Measurements from ENCODE around the gene SHPK. TPM values are rescaled to one million over a fixed set of nuclear protein-coding genes. Genes with fewer than 3 reads are reported as not detected.
A peak's percentile ranks its signal among the peaks of the same experiment; 100 is the strongest.

SHPK gene
- polyA plus RNA-seq, 2 of the 4 experiments (the other 2 are of a cell fraction), result 10.7 to 11.2 TPM

GRCh38 chr17:3656353-3656752 lies 20.3 kb upstream of the SHPK start (continued):
- TF ChIP-seq REST (IDR thresholded peaks at IDR 0.05) (no peak), FOSB (CRISPR knock-in tag; IDR thresholded peaks at IDR 0.05) (no peak), MAFK (IDR thresholded peaks at IDR 0.05; ENCODE audit: partially characterized antibody) (no peak), FOSL2 (IDR thresholded peaks at IDR 0.05) (no peak), FOSL2 (CRISPR knock-in tag; IDR thresholded peaks at IDR 0.05) (no peak), ZC3H11A (IDR thresholded peaks at IDR 0.05) (no peak)

- TF ChIP-seq POLR2AphosphoS2 (conservative IDR thresholded peaks at IDR 0.05; ENCODE audit: low read length) (0 out of 2 replicates have a peak, but pooled peaks have one; percentile 30), PBX3 (IDR thresholded peaks at IDR 0.05) (peak; percentile 40; the same call in 1 of the 2 replicates), TFCP2L1 (CRISPR knock-in tag; IDR thresholded peaks at IDR 0.05) (no peak)
- no peak for FAIRE-seq
- CTCF ChIA-PET, result interaction anchor here (4.2 to 6.8 kb wide), 2 partner anchors 8 to 607 kb away, joined by 13 to 43 read pairs; no protein-coding TSS in a partner anchor
- WGBS (ENCODE audit: missing lambda C conversion rate), result 91% methylated on average over 8 of the region's 11 CpGs
- no peaks in the 10 kb centered on the region for H3K9me3 ChIP-seq
- POLR2A ChIA-PET, result interaction anchor here (1.4 to 1.5 kb wide), 2 partner anchors 12 to 19 kb away, joined by 3 to 7 read pairs; partner anchors contain the start of genes CTNS, SHPK and TAX1BP3
- no peak overlapping the region for H3K4me2 ChIP-seq
- no peak overlapping the region for H3K27ac ChIP-seq
- no peak for ATAC-seq
- H3K4me1 ChIP-seq, result peaks cover 15% of the 10 kb centered on the region
- no peak for DNase-seq (ENCODE audit: low read depth in 1 of 2, low spot score in 1 of 2)
- no peak overlapping the region for H3K4me3 ChIP-seq
Observed at GRCh38 chr17:3655766-3656165, 19.7 kb upstream of the SHPK start.

- DNase-seq (ENCODE audit: low read depth in 1 of 2, low spot score in 1 of 2) (peak; percentile 62 to 80), ATAC-seq (peak; percentile 90 to 94), FAIRE-seq (no peak)
- ChIA-PET POLR2A (interaction anchor here (1.5 to 2.5 kb wide), 2 partner anchors 11 to 599 kb away, joined by 7 to 16 read pairs; partner anchors contain the start of genes CTNS and SHPK), CTCF (interaction anchor here (0.7 to 10.3 kb wide), 47 partner anchors 9 to 1414 kb away, joined by 3 to 100 read pairs (median 4); partner anchors contain the start of genes CTNS and SHPK)
- H3K4me3 ChIP-seq, result no peak overlapping the region
- no peaks in the 10 kb centered on the region for H3K9me3 ChIP-seq
- H3K4me2 ChIP-seq, result no peak overlapping the region
- H3K4me1 ChIP-seq, result no peaks in the 10 kb centered on the region
- WGBS (ENCODE audit: missing lambda C conversion rate), result 62% methylated on average over 20 of the region's 20 CpGs
- no peak overlapping the region for H3K27ac ChIP-seq
- TF ChIP-seq HES2 (IDR thresholded peaks at IDR 0.05), result no peak
- TF ChIP-seq RAD21 (conservative IDR thresholded peaks at IDR 0.05 in 1 of 2, IDR thresholded peaks at IDR 0.05 in 1 of 2), result peak; percentile 45 to 54; a peak in 4 of 5 replicates
- peak; percentile 55 for TF ChIP-seq CTCF (IDR thresholded peaks at IDR 0.05)
- TF ChIP-seq POLR2AphosphoS2 (conservative IDR thresholded peaks at IDR 0.05; ENCODE audit: low read length), result 0 out of 2 replicates have a peak, but pooled peaks have one; percentile 27
- peak; percentile 66 for TF ChIP-seq SMC3 (IDR thresholded peaks at IDR 0.05)
- TF ChIP-seq NPAS2 (CRISPR knock-in tag; IDR thresholded peaks at IDR 0.05; ENCODE audit: borderline replicate concordance), result no peak
- no peak for TF ChIP-seq ZNF302 (CRISPR knock-in tag; IDR thresholded peaks at IDR 0.05)
Observed at GRCh38 chr17:3647769-3648555, 11.9 kb upstream of the SHPK start.

All from A549 (cell line).